ENCODE data around the gene LRRC59.

The LRRC59 gene

GRCh38 chr17:50359998-50360461 lies 37.3 kb downstream of the LRRC59 start:
- no peak for DNase-seq

- DNase-seq = no peak
Measured at GRCh38 chr17:50359005-50359699, 38.2 kb downstream of the LRRC59 start.

GRCh38 chr17:50358177-50358576 lies 39.1 kb downstream of the LRRC59 start:
- no peak for DNase-seq

GRCh38 chr17:50356892-50357510 lies 40.3 kb downstream of the LRRC59 start:
- no peak for DNase-seq

GRCh38 chr17:50356418-50356817 lies 40.9 kb downstream of the LRRC59 start:
- DNase-seq = no peak

GRCh38 chr17:50355701-50356341 lies 41.5 kb downstream of the LRRC59 start:
- DNase-seq = no peak

GRCh38 chr17:50355336-50355700 lies 42.0 kb downstream of the LRRC59 start:
- no peak for DNase-seq

GRCh38 chr17:50354776-50355175 lies 42.5 kb downstream of the LRRC59 start:
- DNase-seq = no peak

- DNase-seq = no peak
Measured at GRCh38 chr17:50354198-50354597, 43.1 kb downstream of the LRRC59 start.

GRCh38 chr17:50353600-50354195 lies 43.6 kb downstream of the LRRC59 start:
- no peak for DNase-seq

GRCh38 chr17:50352693-50353599 lies 44.4 kb downstream of the LRRC59 start:
- no peak for DNase-seq

- DNase-seq = no peak
Measured at GRCh38 chr17:50352072-50352692, 45.1 kb downstream of the LRRC59 start.

GRCh38 chr17:50350733-50351132 lies 46.6 kb downstream of the LRRC59 start:
- DNase-seq = no peak

- DNase-seq = no peak
Measured at GRCh38 chr17:50349243-50349600, 48.1 kb downstream of the LRRC59 start.

GRCh38 chr17:50348522-50349242 lies 48.6 kb downstream of the LRRC59 start:
- DNase-seq = no peak

- no peak for DNase-seq
Measured at GRCh38 chr17:50347894-50348291, 49.4 kb downstream of the LRRC59 start.

- DNase-seq = no peak
Measured at GRCh38 chr17:50347117-50347893, 50.0 kb downstream of the LRRC59 start.

- no peak for DNase-seq
Measured at GRCh38 chr17:50346313-50347116, 50.8 kb downstream of the LRRC59 start.

- DNase-seq = peak; percentile 59
Measured at GRCh38 chr17:50345432-50346312, 51.7 kb downstream of the LRRC59 start, which contains the start of gene XYLT2. Gene XYLT2, plus strand, starts transcription at chr17:50346126. Its CDS starts 15 bp downstream, at chr17:50346141.

Measured in NCI-H1092 treated with DMSO at 0.1 percent for 48 hours (cell line).